C4-2B (cell line): ENCODE results near the gene SLC6A2.

Experiments used
- CTCF ChIP-seq: fragments of 450-650 bp; conservative IDR thresholded peaks from 2 replicates; pipeline ENCODE4 v1.5.1; 2017; ENCODE audit warnings: mild to moderate bottlenecking
- ZFX ChIP-seq: fragments of 450-650 bp; IDR thresholded peaks from 2 replicates; pipeline ENCODE4 v1.6.1; 2017

- no peak for TF ChIP-seq CTCF
- TF ChIP-seq ZFX = no peak
Observed at GRCh38 chr16:55686671-55687070, 30.9 kb downstream of the SLC6A2 start.
